GM18508 (cell line): ENCODE results near the gene SGMS1.
"Not testable (repeated sequence)": the region's sequence is repeated elsewhere in the genome, so short reads cannot be mapped to it uniquely, and the experiment has no call there.

Experiments used
- ATAC-seq: cut with Tn5 transposase; IDR thresholded peaks from one replicate; pipeline ENCODE4 v1.9.1; 2021; ENCODE audit warnings: moderate number of reproducible peaks; ENCODE audit not compliant: insufficient read depth, unreplicated experiment

Gene SGMS1

GRCh38 chr10:50623663-50624412 is at the start of gene SGMS1:
SGMS1 (minus strand) TSS chr10:50623956; CDS start chr10:50344114, 279,842 bp downstream.
- ATAC-seq = peak; percentile 13

GRCh38 chr10:50672152-50672551 is 48.4 kb upstream of the SGMS1 start:
- not testable (repeated sequence) for ATAC-seq

- ATAC-seq = not testable (repeated sequence)
Observed at GRCh38 chr10:50671645-50672044, 47.9 kb upstream of the SGMS1 start.

GRCh38 chr10:50669957-50670356 is 46.2 kb upstream of the SGMS1 start:
- ATAC-seq = not testable (repeated sequence)

- not testable (repeated sequence) for ATAC-seq
Observed at GRCh38 chr10:50667353-50667752, 43.6 kb upstream of the SGMS1 start.

GRCh38 chr10:50662420-50662819 is 38.7 kb upstream of the SGMS1 start:
- ATAC-seq = not testable (repeated sequence)

- ATAC-seq = not testable (repeated sequence)
Observed at GRCh38 chr10:50661563-50661962, 37.8 kb upstream of the SGMS1 start.

- ATAC-seq = peak; percentile 91
Observed at GRCh38 chr10:50659865-50660730, 36.3 kb upstream of the SGMS1 start.

- not testable (repeated sequence) for ATAC-seq
Observed at GRCh38 chr10:50659016-50659864, 35.5 kb upstream of the SGMS1 start.

GRCh38 chr10:50658165-50658564 is 34.4 kb upstream of the SGMS1 start:
- ATAC-seq = no peak

- ATAC-seq = no peak
Observed at GRCh38 chr10:50653758-50654157, 30.0 kb upstream of the SGMS1 start.

- ATAC-seq = no peak
Observed at GRCh38 chr10:50653142-50653541, 29.4 kb upstream of the SGMS1 start.

- no peak for ATAC-seq
Observed at GRCh38 chr10:50651808-50652207, 28.1 kb upstream of the SGMS1 start.

- no peak for ATAC-seq
Observed at GRCh38 chr10:50650481-50650880, 26.7 kb upstream of the SGMS1 start.

- no peak for ATAC-seq
Observed at GRCh38 chr10:50648935-50649227, 25.1 kb upstream of the SGMS1 start.

- peak; percentile 86 for ATAC-seq
Observed at GRCh38 chr10:50648089-50648934, 24.6 kb upstream of the SGMS1 start.

- not testable (repeated sequence) for ATAC-seq
Observed at GRCh38 chr10:50647350-50647749, 23.6 kb upstream of the SGMS1 start.

GRCh38 chr10:50645236-50645635 is 21.5 kb upstream of the SGMS1 start:
- ATAC-seq = no peak

GRCh38 chr10:50641626-50642025 is 17.9 kb upstream of the SGMS1 start:
- ATAC-seq = no peak

- no peak for ATAC-seq
Observed at GRCh38 chr10:50640238-50640637, 16.5 kb upstream of the SGMS1 start.
